HL-60 (cell line): ENCODE results near the gene TSC22D2.

ENCODE experiments used
- DNase-seq, 2 experiments: peaks; one replicate each; pipeline ENCODE4 v3.0.0-alpha.2; 2010 to 2020; ENCODE audit warnings: low read depth in 1 of 2, low spot score in 1 of 2
- H3K27ac ChIP-seq: fragments of 250-450 bp; sonication (Bioruptor Pico); replicated peaks from 2 replicates; pipeline ENCODE4 v1.5.1; 2020; ENCODE audit warnings: mild to moderate bottlenecking, moderate library complexity
- H3K27me3 ChIP-seq: fragments of 250-450 bp; sonication (Bioruptor Pico); 2 replicates; pipeline ENCODE4 v1.5.1; 2021; ENCODE audit warnings: mild to moderate bottlenecking, moderate library complexity; ENCODE audit not compliant: insufficient read depth, poor library complexity, severe bottlenecking
- H3K4me3 ChIP-seq: replicated peaks from 2 replicates; pipeline ENCODE4 v1.5.1; 2011; ENCODE audit warnings: mild to moderate bottlenecking, control low read depth, low read length; ENCODE audit not compliant: insufficient read depth
- GABPA ChIP-seq: IDR thresholded peaks from 2 replicates; pipeline ENCODE4 v1.6.1; 2012; ENCODE audit warnings: low read depth
- POLR2AphosphoS5 ChIP-seq: IDR thresholded peaks from 2 replicates; pipeline ENCODE4 v1.6.1; 2012; ENCODE audit warnings: low read depth
- SPI1 ChIP-seq: IDR thresholded peaks from 2 replicates; pipeline ENCODE4 v1.6.1; 2012; ENCODE audit warnings: low read depth, mild to moderate bottlenecking, borderline replicate concordance
- TF ChIP-seq, protein P1 (sequence below): IDR thresholded peaks from one replicate; pipeline ENCODE4 v1.5.1; 2011; ENCODE audit warnings: low read length, control low read depth, inconsistent platforms; ENCODE audit not compliant: insufficient read depth
- TF ChIP-seq, protein P2 (sequence below): IDR thresholded peaks from 2 replicates; pipeline ENCODE4 v1.6.1; 2012; ENCODE audit warnings: low read depth; ENCODE audit not compliant: insufficient replicate concordance

The TSC22D2 gene

DNA sequence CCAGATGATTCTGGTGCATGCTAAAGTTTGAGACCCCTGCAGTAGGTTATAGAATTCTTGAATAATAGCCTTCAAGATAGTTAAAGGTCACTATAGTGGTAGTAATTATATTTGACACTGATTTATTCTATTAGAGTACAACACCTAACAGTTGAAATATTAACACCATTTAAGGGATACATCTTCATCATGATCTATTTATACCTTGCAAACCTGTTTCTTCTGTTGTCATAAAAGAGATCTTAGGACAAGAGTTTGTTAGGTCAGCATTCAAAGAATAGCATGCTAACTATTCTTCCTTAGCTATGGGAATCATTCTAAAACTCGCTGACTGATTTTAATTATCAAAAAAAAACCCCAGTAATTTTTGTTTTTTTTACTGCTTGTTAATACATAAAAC lies 46.5 kb downstream of the TSC22D2 start:
- Histone ChIP-seq H3K4me3 (no peak overlapping the region), H3K27me3 (no peaks in the 10 kb centered on the region), H3K27ac (no peak overlapping the region)
- TF ChIP-seq POLR2AphosphoS5 (no peak), SPI1 (no peak), GABPA (no peak)
- TF ChIP-seq, protein P1, sequence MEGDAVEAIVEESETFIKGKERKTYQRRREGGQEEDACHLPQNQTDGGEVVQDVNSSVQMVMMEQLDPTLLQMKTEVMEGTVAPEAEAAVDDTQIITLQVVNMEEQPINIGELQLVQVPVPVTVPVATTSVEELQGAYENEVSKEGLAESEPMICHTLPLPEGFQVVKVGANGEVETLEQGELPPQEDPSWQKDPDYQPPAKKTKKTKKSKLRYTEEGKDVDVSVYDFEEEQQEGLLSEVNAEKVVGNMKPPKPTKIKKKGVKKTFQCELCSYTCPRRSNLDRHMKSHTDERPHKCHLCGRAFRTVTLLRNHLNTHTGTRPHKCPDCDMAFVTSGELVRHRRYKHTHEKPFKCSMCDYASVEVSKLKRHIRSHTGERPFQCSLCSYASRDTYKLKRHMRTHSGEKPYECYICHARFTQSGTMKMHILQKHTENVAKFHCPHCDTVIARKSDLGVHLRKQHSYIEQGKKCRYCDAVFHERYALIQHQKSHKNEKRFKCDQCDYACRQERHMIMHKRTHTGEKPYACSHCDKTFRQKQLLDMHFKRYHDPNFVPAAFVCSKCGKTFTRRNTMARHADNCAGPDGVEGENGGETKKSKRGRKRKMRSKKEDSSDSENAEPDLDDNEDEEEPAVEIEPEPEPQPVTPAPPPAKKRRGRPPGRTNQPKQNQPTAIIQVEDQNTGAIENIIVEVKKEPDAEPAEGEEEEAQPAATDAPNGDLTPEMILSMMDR: no peak
- TF ChIP-seq, protein P2, sequence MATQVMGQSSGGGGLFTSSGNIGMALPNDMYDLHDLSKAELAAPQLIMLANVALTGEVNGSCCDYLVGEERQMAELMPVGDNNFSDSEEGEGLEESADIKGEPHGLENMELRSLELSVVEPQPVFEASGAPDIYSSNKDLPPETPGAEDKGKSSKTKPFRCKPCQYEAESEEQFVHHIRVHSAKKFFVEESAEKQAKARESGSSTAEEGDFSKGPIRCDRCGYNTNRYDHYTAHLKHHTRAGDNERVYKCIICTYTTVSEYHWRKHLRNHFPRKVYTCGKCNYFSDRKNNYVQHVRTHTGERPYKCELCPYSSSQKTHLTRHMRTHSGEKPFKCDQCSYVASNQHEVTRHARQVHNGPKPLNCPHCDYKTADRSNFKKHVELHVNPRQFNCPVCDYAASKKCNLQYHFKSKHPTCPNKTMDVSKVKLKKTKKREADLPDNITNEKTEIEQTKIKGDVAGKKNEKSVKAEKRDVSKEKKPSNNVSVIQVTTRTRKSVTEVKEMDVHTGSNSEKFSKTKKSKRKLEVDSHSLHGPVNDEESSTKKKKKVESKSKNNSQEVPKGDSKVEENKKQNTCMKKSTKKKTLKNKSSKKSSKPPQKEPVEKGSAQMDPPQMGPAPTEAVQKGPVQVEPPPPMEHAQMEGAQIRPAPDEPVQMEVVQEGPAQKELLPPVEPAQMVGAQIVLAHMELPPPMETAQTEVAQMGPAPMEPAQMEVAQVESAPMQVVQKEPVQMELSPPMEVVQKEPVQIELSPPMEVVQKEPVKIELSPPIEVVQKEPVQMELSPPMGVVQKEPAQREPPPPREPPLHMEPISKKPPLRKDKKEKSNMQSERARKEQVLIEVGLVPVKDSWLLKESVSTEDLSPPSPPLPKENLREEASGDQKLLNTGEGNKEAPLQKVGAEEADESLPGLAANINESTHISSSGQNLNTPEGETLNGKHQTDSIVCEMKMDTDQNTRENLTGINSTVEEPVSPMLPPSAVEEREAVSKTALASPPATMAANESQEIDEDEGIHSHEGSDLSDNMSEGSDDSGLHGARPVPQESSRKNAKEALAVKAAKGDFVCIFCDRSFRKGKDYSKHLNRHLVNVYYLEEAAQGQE: no peak
- DNase-seq: no peak

DNA sequence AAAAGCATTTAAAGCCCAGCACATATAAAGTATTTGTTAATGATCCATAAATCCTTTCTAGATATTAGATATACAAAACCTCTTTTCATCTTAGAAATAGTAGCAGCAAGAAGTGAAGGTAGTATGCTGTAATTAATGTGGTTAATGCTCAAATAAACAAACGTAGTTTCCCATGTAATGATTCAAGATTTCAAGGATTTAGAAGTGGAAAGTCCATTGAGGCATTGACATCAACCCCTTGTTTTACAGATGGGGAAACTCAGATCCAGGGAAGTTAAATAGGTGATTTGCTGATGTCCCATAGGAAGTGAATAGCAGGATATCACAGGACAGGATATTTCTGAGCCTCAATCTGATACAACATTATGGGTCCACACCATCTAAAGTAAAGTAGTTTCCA lies 47.2 kb downstream of the TSC22D2 start:
- DNase-seq: no peak
- TF ChIP-seq SPI1 (no peak), GABPA (no peak)
- no peak overlapping the region for H3K4me3 ChIP-seq
- H3K27me3 ChIP-seq: no peaks in the 10 kb centered on the region
- no peak overlapping the region for H3K27ac ChIP-seq

DNA sequence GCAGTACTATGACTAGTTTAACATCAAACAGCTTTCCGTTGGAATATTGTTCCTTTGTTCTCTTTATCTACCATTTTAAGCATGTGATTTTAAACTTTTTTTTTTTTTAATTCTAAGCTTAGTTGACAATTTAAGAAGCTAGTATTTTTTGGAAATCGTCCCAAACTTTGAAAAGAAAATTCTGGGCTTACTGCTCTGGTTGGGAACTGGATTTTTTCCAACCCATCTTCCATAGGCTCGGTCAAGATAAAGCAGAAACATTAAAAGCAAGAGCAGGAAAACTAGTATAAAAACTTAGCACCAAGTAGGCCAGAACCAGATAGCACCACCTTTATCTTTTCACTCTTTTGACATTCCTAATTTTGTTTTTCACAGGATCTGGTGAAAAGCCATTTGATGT lies 49.9 kb downstream of the TSC22D2 start:
- TF ChIP-seq POLR2AphosphoS5: no peak
- no peak for TF ChIP-seq SPI1
- no peak for TF ChIP-seq GABPA
- TF ChIP-seq, protein P1: no peak
- TF ChIP-seq, protein P2: no peak
- Histone ChIP-seq H3K27me3 (no peaks in the 10 kb centered on the region), H3K27ac (no peak overlapping the region), H3K4me3 (no peak overlapping the region)
- DNase-seq: no peak

DNA sequence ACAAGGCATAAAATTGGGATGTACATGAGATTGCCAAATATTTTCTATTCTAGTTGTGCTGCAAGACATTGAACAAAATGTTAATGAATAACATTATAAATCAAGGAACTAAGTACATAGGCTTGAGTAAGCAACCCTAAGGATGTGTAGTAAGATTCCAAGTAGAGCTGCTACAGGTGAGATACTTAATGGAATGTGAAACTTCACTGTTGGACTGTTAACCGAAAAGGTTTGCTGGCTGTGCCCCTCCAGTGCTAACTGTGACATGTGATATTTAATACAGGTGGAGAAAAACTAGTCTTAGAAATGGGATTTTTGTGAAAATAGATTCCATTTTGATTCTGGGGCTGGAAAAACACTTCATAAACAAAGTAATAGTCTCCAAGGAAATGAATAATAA lies 52.4 kb downstream of the TSC22D2 start:
- Histone ChIP-seq H3K27ac (no peak overlapping the region), H3K27me3 (no peaks in the 10 kb centered on the region), H3K4me3 (no peak overlapping the region)
- TF ChIP-seq SPI1: no peak
- no peak for TF ChIP-seq GABPA
- DNase-seq: no peak

DNA sequence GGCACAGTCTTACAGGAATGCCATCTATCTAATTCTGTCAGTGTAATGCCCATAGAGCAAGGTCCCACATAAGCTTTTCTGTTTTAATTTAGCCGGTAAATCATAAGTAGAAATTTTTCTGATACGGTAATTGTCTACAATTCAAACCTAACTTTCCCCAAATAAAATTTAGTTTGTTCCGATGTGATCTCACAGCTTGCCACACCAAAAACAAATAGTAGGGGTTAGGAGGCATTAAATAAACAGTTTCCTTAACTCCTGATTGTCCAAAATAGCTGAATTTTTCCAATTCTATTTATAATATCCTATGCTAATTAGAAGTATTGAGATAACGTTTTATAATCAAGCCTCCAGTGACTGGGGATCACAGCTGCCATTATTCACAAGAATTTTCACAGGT lies 53.3 kb downstream of the TSC22D2 start:
- Histone ChIP-seq H3K27ac (no peak overlapping the region), H3K4me3 (no peak overlapping the region), H3K27me3 (no peaks in the 10 kb centered on the region)
- no peak for DNase-seq
- TF ChIP-seq, protein P1: no peak
- TF ChIP-seq, protein P2: no peak
- TF ChIP-seq GABPA: no peak
- no peak for TF ChIP-seq POLR2AphosphoS5
- no peak for TF ChIP-seq SPI1
